Stimulated activated CD4-positive, alpha-beta T cell treated with anti-CD3 and anti-CD28 coated beads, TNF-alpha, amount 100 ng/mL, for 4 hours (primary cell): ENCODE data around the gene MACROD2.

ENCODE experiments used
- DNase-seq, 3 experiments: peaks; one replicate each; pipeline ENCODE4 v3.0.0-alpha.2; 2020; ENCODE audit warnings: low read depth in 3 of 3

MACROD2 gene

GRCh38 chr20:14582855-14583254 lies 587.5 kb downstream of the MACROD2 start:
- no peak for DNase-seq

DNA sequence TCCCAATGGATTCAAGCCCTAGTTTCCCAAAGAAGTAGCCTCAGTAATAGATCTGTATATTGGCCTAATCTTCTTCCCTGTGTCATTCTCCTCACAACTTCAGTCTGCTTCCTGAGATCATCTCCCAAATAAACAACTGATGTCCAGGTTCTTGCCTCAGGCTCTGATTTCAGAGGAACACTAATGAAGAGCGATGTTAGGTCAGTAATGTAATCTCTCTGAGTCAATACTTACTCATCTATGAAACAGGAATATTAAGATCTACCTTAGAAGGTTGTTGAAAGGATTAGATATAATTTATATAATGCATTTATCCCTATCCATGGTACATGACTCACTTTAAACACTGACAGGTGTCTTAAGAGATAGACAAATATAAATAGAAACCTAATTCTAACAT lies 588.1 kb downstream of the MACROD2 start:
- DNase-seq: no peak

GRCh38 chr20:14589383-14589782 lies 594.1 kb downstream of the MACROD2 start:
- DNase-seq: no peak

GRCh38 chr20:14595051-14595450 lies 599.7 kb downstream of the MACROD2 start:
- no peak for DNase-seq

DNA sequence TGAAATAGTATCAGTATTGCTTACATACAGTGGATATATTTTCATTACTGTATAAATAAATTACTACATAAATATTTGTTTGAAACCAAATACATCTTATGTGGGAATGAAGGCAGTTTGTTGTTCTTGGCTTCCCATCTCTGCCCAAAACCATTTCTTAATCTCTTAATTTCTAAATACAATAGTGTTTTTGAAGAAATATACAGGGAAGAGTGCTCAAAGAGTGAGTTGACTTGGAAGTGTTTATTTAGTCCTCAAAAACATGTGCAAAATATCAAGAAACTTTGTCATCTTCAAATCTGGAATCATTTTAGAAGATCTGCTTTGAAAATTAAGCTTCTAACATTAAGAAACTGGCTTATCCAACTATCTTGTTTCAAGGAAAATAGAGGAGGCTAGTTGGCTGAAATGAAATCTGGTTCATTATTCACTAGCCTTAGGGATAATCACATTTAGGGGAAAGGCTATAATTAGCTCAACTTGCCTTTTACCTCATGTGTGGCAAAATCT lies 601.9 kb downstream of the MACROD2 start:
- no peak for DNase-seq

DNA sequence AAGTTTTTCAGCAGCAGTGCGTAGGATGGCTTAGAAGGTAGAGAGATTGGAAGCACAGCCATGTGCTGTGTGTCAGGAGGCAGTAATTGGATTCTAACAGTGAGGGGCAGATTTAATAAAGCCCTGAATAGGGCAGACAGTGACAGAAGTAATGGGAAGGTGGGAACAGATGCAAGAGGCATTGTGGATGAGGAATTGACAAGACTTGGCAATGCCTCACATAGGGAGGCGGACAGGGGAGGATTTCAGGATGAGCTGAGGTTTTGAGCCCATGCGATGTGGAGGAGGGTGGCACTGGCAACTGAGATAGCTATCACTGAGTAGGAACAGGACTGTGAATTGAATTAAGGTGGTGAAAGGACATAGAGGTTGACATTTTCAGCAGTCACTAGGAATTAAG lies 604.3 kb downstream of the MACROD2 start:
- no peak for DNase-seq

- no peak for DNase-seq
Measured at GRCh38 chr20:14600527-14600926, 605.2 kb downstream of the MACROD2 start.

GRCh38 chr20:14604143-14604542 lies 608.8 kb downstream of the MACROD2 start:
- DNase-seq: no peak

GRCh38 chr20:14609328-14610221 lies 614.3 kb downstream of the MACROD2 start:
- DNase-seq: no peak

DNA sequence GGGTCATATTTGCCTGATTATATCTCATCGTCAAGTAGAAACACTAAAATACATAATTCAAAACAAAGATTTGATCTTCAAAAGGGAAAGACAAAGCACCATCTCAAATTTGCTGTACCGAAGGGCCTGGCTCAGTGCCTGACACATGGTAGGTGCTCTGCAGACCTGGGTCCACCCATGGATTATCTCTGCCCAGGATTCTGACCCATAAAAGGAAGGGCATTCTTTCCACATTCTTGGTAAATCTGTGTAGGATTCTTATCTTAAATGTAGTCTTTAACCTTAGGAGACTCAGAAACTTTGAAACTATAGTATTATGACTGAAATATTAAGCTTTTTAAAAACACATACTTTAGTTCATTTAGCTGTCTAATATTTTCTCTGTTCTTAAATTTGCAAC lies 616.2 kb downstream of the MACROD2 start:
- no peak for DNase-seq

DNA sequence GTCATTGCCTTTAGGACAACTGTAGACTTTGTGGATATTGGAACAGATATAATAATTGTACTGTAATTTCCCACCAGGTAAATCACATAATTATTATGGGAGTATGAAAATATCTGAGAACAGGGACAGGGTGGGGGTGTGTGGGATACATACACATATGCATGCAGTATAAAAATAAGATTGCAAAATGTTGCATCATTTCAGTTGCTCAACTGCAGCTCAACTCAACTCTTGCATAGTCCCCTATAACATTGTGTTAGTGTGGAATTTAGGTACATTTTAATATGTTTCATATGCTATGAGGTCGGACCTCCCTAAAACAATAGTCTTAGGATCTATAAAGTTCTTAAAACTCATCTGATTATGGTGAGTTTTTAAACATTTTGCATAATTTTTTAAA lies 617.1 kb downstream of the MACROD2 start:
- DNase-seq: no peak

GRCh38 chr20:14616003-14616402 lies 620.7 kb downstream of the MACROD2 start:
- DNase-seq: no peak

DNA sequence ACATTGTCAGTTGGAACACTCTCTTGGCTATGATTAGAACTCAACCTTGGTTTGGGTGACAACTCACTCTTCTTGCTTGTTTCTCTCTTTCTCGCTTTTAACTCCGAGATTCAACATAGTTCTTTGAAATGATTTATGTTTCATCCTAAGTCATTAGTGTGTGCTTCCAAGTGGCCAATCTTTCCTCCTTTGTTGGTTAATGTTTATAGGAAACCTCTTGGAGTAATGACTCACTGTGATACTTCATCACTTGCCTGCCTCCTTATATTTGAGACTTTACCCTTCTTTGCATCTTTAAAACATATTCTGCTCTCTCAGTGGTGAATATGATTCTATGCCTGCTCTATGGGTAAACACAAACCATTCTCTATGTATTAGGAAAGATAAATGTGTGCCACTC lies 621.8 kb downstream of the MACROD2 start:
- no peak for DNase-seq

- no peak for DNase-seq
Measured at GRCh38 chr20:14619411-14619810, 624.1 kb downstream of the MACROD2 start.

- DNase-seq: no peak
Measured at GRCh38 chr20:14622796-14623195, 627.5 kb downstream of the MACROD2 start.

DNA sequence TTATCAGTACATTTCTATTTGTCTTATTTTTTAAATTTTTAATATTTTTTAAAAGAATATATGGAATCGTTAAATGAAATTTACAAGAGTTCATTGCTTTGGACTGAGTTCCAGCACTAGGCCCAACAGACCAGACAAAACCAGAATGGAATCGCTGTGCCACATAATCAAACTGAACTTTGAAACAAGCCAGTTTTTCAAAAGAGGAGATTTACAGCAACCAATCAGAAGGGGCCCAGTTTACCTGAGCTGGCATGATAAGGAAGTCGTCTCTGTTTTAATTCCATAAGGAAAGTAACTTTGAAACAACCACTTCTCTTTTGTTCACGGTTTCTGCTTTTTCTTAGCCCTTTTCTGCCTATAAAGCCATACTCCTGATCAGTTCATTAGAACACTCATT lies 635.7 kb downstream of the MACROD2 start:
- no peak for DNase-seq

GRCh38 chr20:14632906-14633305 lies 637.6 kb downstream of the MACROD2 start:
- DNase-seq: no peak

DNA sequence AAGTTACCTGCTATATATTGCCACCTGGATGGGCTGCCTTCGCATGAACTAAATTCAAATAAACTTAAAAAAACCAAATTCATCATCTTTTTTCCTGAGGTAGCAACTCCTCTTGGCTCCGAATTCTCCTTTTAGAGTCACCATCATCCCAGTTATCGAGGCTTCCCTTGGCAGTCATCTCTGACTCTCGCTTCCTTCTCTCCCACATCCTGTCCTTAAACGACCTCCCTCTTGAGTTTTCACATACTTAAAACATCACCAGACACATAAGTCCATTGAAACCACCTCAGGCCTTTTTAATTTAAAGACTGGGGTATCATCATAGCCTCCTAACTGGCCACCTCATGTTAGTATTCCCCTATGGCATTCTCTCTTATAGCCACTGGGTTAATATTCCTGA lies 638.2 kb downstream of the MACROD2 start:
- DNase-seq: no peak

GRCh38 chr20:14634665-14635064 lies 639.3 kb downstream of the MACROD2 start:
- no peak for DNase-seq

DNA sequence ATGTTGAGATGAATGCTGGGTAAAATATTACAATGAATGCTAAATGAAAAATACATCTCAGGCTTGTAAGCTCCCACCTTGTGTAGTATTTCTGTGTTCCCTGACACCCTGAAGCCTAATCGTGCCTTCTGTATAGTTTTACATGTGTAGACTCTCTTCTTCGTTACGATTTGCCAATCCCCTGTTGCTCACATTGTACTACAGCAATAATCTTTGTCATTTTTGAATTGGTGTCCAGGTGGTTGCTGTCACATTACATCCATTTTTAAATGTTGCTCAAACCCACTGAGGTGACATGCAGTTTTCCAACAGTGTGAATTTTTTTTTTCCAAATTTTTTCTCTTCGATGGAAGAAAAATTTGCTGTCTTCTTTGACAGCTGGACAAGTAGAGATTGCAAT lies 642.1 kb downstream of the MACROD2 start:
- no peak for DNase-seq

DNA sequence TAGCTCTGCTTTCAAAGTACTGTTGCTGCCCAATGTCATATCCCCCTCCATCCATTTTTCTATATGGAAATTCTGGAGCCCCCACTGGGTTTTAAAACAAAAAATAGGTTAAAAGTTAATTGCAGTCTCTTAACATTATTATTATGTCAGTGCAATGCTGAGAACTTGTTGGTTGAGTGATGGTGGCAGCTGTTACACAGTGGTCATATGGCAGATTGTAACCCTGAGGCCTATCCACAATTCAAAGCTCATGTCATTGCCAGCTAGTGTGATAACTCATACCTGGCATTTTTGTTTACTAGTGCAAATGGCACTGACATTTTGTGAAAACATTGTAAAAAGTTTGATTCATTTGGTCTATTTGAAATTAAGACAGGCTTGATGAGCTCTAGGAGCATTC lies 647.8 kb downstream of the MACROD2 start:
- no peak for DNase-seq

DNA sequence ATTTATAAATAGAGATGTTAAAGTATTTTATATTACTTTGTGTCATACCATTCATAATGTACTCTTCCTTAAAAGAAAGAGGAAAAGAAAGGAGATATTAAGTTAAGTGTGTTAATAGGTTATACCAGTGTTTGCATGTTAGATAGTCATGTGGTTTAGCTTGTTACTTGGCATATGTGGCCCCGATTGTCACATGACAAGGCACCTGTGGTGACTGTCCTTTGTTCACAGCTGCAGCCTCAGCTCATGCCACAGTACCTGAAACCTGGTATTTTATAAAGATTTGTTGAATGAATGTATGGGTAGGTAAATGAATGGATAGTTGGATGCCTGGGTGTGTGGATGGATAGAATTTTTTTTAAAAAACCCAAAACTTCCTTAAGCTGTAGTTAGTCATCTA lies 648.2 kb downstream of the MACROD2 start:
- DNase-seq: no peak

- DNase-seq: no peak
Measured at GRCh38 chr20:14644306-14645097, 649.2 kb downstream of the MACROD2 start.
